NOMO-1 treated with dmso at 0.1 percent for 144 hours (cell line): ENCODE measurements around the gene SV2C.
A peak's percentile ranks its signal among the peaks of the same experiment; 100 is the strongest.
"Not testable (repeated sequence)": the region's sequence is repeated elsewhere in the genome, so short reads cannot be mapped to it uniquely, and the experiment has no call there.

Source experiments
- DNase-seq: peaks from one replicate; lab custom pipeline; 2025; ENCODE audit not compliant: unreplicated experiment; lab: John Stamatoyannopoulos, UW

Gene SV2C

DNA sequence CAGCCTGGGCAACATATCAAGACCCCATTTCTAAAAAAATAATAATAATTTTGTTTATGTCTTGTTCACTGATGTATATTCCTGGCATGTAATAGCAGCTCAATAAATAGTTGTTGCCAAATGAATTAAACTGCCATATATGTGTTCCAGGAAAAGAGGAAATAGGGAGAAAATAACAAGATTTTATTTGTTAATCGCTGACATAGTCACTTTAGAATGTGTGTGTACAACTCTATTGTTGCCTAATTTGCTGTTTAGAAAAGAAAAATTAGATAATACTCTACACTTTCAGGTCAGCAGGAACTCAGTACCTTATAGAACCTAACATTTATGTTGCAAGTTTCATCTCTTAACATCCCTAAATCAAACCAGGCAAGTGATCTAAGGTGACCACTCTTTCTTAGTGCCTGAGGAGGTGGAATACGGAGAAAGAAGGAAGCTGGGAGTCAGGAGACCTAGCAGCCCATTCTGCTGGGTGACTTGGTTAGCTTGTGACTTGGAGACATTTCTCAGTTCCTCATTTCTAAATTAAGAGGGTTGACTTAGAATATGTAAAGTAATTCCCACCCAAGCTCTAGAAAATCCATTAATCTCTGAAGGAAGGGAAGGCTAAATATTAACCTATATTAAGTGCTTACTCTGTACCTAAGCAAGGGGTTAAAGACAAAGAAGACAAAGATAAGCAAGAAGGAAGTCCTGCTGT lies 209.6 kb downstream of the SV2C start:
- peak; percentile 54 for DNase-seq

DNA sequence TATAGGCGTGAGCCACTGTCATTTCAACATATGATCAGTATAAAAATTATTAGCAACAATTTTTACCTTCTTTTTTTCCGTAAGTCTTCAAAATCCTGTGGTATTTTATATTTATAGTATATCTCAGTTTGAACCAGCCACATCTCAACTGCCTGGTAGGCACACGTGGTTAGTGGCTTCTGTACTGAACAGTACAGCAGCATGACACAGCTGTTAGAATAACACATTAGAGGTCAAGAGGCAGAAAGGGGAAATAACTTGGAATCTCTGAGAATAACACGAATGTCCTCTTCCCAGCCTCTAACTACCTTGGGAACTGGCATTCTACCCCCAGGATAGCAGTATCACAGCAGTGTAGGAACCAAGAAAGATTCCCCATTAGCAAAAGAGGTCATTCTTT lies 211.4 kb downstream of the SV2C start:
- peak; percentile 12 for DNase-seq

DNA sequence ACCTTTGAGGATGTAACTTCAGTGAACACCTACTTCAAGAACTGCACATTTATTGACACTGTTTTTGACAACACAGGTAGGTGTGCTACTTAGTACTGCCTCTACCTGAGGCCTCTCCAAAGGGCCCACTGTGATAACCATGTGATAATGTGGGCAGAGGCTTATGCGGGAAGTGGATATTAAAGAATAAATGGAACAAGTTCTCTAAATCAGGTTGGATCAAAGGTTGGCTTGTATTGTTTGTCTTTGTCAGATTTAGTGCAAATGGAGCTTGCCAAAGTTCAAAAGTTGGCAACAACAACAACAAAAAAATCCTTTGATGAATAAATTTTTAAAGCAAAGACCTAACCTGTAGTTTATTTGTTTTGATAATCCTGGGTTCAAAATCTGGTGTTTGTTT lies 215.7 kb downstream of the SV2C start:
- DNase-seq, result no peak

- DNase-seq, result no peak
Measured at GRCh38 chr5:76299592-76299991, 216.4 kb downstream of the SV2C start.

- not testable (repeated sequence) for DNase-seq
Measured at GRCh38 chr5:76301932-76302331, 218.7 kb downstream of the SV2C start.

DNA sequence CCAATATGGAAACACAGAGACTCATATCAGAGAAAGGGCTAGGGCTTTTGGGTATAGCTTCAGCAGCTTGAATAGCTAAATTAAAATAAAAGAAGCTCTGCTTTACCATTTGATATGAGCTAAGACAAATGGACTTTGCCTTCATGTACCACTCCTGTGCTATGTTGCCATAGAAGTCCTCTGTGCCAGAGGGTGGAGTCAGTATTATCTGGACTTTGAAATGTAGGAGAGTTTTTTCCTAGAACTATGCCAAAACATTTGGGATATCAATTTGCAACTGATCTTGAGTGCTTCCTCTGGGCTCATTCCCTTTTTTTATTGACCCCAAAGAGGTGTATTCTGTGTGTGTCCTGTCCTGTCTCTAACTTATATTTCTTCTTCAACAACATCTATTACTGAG lies 219.5 kb downstream of the SV2C start:
- DNase-seq, result not testable (repeated sequence)

GRCh38 chr5:76303921-76304320 lies 220.7 kb downstream of the SV2C start:
- no peak for DNase-seq

DNA sequence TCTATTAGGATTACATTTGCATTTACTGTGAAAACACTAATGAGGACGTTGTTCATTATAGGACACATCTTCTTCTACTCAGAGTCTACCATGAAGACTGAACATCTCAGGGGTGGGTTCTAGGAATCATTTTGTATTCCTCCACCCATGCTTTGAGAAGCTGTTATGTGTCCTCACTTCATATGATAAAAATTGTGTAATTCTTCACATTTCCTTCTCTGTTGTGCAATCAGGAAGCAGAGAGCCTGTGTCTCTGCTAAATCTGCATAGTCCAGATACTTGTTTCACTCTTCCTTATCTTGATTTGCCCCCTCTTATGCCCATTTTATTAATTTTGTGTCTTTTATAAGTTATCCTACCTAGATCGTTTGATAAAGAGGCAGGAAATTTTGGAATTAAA lies 222.1 kb downstream of the SV2C start:
- DNase-seq, result peak; percentile 20

- DNase-seq, result no peak
Measured at GRCh38 chr5:76305775-76306174, 222.6 kb downstream of the SV2C start.

DNA sequence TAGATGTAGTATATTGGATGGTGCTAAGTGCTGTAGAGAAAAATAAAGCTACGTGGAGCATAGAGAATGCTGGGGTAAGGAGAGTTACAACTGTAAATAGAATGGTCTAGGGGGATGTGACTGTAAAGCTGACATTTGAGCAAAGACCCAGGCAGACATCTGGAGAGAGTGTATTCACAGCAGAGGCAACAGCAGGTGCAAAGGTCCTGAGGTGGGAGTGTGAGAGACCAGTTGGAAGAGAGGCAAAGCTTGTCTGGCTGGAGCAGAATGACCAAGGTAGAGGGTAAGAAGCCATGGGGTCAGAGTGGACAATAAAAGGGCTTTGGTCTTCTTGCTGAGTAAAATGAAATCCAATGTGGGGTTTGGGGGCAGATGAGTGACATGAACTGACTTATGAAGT lies 227.0 kb downstream of the SV2C start:
- no peak for DNase-seq

- no peak for DNase-seq
Measured at GRCh38 chr5:76312783-76313182, 229.6 kb downstream of the SV2C start.

DNA sequence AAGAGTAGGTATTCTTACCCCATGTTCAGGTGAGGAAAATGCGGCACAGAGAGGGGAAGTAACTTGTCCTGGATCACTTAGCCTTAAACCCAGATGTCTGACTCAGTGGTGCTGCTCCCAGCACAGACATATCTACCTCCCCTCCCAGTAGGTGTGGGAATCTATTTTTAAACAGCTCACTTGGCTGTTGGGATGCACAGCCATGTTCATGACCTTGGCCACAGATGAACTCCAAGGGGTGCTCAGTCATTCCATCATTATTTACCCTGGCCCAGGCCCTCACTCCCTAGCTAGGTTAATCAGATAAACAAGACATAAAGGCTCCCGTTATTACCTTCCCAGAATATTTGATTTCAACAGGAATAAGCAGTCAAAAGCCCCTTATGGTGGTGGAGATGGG lies 231.5 kb downstream of the SV2C start:
- DNase-seq, result no peak

DNA sequence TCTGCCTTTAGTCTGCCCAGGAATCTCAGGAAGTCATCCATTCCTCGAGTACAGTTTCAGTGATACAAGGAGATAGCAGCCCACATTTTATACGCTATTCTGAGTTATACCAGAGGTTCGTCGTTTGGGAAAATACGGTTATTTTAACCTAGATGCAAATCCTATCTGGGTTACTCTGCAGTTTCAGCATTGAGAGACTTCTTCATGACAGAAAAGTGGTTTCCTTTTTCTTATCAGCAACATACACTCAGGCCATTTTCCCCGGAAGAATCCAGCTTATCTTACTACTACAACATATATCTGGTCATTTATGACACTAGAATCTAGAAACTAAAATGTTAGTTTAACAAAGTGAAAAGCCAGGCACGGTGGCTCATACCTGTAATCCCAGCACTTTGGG lies 236.5 kb downstream of the SV2C start:
- DNase-seq, result no peak

DNA sequence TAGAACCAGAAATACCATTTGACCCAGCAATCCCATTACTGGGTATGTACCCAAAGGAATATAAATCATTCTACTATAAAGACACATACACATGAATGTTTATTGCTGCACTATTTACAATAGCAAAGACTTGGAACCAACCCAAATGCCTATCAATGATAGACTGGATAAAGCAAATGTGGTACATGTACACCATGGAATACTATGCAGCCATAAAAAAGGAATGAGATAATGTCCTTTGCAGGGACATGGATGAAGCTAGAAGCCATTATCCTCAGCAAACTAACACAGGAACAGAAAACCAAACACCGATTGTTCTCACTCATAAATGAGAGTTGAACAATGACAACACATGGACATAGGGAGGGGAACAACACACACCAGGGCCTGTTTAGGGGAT lies 240.3 kb downstream of the SV2C start:
- DNase-seq, result not testable (repeated sequence)

DNA sequence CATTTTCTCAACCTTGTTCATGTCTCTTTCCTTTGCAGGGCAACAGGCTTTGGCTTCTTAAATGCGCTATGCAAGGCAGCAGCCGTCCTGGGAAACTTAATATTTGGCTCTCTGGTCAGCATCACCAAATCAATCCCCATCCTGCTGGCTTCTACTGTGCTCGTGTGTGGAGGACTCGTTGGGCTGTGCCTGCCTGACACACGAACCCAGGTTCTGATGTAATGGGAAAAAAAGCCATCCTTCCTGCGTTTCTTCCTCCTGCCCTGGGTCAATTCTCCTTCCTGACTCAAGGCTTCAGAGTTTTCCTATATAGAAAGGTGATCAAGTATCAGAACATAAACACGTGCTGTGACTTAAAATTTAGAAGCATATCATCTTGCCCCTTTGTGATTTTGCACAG lies 242.1 kb downstream of the SV2C start:
- DNase-seq, result no peak

GRCh38 chr5:76325876-76326491 lies 242.8 kb downstream of the SV2C start:
- DNase-seq, result no peak

DNA sequence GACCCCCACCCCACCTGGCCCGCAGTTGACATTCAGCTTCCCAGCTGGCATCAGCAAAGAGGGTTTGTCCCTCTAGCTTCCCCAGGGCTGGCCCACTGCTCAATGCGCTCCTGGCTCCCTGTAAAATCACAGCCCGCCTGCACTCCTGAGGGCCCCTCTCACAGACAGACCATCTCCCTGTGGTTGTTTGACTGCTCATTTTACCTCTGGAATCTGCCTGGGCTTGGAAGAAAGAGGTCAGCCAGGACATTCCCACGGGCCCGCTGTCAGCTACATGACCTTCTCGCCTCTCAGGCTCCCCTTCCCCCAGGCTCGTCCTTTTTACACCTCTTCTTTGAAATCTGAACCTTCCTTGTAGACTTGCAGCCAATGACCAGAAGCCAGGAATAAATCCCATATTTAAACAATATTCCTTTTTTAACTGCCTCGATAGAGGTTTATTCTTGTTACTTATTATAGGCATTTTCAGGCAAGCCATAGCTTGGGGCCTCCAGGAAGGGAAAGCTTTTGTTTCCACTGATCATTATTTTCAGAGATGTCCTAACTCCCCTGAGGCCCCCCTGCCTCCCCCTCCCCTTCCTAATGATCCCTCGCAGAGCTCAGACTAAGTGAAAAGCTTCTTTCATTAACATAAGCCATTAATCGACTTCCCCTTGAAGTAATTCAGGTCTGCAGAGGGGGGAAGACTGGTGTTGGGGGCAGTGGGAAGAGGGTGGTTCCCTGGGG lies 243.6 kb downstream of the SV2C start:
- no peak for DNase-seq

DNA sequence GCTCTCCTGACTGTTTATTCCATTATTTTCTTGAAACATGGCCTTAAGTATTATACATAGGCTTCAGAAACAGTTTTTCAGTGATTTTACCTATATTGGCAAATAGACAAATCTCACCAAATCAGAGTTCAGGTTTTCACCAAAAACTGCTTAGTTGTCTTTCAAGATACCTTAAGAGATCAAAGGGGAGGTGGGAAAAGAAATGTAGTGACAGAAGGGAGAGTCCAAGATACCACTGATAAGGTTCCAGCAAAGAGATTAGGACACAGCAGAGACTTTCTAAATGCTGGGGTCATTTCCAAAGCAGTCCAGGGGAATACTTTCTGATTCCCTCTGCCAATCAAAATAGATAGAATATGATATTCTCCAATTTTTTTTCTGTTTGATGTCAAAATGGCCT lies 246.2 kb downstream of the SV2C start:
- DNase-seq, result no peak

DNA sequence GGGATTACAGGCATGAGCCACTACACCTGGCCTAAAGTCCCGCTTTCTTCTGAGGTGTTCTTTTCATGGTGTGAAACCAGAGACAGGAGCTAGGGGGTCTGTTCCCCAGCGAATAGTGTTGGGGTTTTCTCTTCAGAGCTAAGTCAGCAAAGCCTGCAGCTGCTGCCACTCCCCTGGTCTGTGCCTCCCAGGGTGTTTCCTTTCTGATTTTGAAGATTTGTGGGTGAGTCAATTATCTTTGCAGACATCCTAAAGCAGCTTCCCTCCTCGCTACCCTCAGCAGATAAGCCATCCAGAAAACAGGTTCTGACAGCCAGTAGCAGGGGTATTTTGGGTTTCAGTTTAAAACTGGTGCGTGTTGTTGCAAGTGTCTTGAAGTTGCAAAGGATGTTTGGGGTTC lies 247.9 kb downstream of the SV2C start:
- no peak for DNase-seq

GRCh38 chr5:76332102-76332501 lies 248.9 kb downstream of the SV2C start:
- no peak for DNase-seq

DNA sequence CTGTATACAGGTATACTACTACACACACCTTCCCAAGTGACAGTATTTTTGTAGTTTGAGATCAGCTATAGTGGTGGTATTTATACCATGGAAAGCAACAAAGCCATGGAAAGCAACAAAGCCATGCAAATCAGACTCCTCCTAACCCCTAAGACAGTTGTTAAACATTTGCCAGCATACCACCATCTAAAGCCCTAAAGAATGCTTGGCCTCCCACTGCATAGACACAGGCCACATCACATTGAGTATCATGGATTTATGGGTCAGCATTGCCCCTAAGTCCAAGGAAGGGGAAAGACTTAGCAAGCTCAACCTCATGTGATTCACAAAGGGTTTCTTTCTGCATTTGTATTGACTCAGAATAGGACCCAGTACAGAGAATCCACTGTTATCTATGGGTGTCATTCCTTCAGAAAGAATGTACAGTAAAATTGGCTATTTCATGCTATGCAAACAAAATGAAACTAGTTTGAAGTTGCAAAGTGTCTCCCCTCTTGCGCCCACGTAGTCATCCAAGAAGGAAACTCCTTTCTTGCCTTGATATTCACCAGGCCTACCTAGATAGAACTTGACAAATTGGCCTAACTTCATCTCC lies 249.5 kb downstream of the SV2C start:
- DNase-seq, result no peak

- DNase-seq, result no peak
Measured at GRCh38 chr5:76333571-76333970, 250.4 kb downstream of the SV2C start.
